ENCODE data around the gene HSD17B8.

HSD17B8 gene

DNA sequence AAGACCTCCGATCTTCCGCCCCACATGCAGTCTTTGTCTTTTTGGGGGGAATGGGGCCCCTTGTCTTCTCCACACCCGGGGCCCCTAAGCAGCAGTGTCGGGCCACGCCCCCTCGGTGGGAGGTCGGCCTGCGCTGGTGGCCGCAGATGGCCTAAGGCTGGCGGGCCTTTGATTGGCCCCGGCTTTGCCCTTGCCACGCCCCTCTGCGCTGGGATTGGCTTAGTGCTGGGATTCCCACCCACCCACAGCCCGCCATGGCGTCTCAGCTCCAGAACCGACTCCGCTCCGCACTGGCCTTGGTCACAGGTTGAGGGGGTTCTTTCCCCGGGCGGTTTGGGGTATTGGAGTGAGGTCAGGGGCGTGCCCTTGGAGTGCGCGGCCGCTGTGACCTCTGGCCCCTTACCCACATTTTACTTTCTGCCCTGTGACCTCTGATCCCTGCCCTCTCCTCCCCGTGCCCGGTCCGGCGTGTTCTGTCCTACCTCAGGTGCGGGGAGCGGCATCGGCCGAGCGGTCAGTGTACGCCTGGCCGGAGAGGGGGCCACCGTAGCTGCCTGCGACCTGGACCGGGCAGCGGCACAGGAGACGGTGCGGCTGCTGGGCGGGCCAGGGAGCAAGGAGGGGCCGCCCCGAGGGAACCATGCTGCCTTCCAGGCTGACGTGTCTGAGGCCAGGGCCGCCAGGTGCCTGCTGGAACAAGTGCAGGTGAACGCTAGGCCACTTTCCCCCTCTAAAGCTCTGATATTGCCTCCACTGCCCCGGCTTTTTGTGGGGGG lies at the start of gene HSD17B8:
TSS of gene HSD17B8 (plus strand) at position 241 of the 776 bp plus-strand sequence. CDS start at position 255, 14 bp downstream.
- peak; percentile 68 to 86 (median 73) for DNase-seq

DNA sequence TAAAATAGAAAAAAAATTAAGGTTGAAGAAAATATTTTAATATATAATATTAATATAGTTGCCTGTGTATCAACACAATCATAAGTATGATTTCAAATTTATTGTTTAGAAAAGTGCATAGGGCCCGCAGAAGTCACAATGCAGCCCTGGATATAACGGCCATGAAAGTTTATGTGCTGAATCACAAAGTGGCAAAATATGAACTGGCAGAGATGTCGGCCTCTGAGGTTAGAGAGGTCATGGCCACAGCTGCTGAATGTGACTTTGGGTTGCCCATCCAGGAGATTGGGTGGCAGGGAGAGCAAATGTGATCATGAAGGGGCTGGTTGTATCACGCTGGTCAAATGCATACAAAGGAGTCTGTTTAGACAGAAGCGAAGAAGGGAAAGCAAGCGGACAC lies 47.9 kb upstream of the HSD17B8 start:
- no peak for DNase-seq

DNA sequence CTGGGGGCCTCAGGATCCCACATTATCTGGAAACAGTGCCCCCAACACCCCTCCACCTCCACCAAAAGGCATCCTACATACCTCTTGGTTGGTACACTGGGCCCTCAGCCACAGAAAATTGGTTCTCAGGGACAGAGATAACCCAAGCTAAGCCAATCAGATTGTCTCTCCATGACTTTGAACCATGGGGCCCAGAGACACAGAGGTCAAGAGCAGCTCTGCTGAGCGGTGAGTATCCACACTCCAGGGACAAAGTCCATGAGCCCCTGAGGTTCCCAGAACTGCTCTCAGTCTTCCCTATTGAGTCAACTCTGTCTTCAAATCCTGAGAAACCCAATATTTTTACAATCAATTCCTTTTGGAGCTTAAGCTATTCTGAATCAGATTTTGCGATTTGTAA lies 47.5 kb upstream of the HSD17B8 start:
- DNase-seq = no peak

DNA sequence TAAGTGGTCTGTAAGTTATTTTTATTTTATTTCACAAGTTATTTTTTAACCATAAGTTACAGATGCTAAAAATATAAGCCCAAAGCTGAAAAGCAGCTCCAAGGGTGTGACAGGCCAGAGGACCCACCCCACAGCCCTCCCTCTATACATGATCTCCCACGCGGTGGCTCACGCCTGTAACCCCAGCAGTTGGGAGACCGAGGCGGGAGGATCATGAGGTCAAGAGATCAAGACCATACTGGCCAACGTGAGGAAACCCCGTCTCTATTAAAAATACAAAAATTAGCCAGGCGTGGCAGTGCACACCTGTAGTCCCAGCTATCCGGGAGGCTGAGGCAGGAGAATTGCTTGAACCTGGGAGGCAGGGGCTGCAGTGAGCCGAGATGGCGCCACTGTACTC lies 44.4 kb upstream of the HSD17B8 start:
- no peak for DNase-seq

DNA sequence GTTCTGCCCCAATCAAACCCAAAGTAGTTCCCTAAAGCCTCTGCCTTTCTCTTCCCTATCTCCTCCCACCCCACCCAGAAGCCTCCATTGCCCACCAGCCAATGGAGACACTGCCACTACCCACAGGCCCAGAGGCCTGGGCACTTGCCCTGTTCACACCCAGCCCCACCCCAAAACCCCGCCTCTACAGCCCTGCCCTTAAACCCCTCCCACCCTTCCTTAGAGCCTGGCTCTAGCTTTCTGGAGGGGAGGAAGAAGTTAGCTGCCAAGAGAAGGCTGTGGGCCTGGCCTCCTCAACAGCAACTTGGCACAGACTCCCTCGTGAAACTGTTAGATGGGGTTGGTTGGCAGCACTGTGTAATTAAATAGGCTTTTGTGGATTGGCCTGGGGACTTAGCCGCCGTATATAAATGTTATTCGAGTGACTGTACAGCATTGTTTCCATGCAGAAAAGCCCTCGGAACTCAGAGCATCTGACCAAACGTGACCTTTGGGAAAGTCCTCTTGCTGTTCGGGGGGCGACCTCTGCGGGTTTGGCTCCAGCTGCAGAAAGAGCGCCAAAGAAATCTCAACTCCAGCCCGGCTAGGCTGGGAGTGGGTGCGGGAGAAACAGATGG lies 43.6 kb upstream of the HSD17B8 start:
- no peak for DNase-seq

DNA sequence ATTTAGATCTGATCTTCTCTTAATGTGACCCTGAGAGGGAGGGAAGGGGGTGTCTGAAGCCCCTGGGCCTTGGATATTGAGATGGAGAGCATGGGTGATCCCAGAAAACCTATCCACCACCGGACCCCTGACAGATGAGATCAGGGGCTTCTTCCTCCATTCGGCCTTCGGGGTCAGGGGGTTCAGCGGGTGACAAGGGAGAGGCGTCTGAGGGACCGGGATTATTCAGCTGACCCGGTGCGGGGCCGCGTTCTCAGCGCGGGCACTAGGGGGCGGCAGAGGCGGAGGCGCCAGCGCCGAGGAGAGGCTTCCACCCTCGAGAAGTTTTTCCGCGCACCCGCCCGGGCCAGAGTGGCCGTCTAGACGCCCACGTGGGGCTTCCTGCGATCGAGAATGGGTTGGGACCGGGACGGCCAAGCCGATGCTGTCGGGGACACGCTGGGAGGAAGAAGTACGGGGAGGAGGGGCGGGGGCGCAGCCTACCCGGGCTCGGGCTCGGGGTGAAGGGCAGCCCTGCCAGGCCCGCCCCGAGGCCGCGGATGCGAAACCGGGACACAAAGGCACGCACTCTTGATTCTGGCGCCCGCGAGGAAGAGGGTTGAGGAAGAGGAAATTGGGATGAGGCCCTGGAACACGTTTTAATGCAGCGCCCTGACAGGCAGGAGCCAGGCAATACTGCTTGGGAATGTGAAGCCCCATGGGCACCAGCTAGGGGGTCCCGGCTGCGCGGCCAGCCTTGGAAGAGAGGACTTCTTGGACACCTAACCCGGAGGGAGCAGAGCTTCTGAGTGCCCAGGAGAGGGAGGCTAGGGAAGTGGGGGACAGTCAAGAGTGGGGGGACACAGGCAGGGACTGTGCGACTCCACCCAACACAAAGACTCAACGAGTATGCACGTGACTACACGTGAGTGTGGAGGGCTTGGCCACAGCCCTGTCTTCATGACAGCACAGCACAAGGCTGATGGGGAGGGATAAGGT lies 42.8 kb upstream of the HSD17B8 start:
- peak; percentile 62 to 79 (median 72) for DNase-seq

DNA sequence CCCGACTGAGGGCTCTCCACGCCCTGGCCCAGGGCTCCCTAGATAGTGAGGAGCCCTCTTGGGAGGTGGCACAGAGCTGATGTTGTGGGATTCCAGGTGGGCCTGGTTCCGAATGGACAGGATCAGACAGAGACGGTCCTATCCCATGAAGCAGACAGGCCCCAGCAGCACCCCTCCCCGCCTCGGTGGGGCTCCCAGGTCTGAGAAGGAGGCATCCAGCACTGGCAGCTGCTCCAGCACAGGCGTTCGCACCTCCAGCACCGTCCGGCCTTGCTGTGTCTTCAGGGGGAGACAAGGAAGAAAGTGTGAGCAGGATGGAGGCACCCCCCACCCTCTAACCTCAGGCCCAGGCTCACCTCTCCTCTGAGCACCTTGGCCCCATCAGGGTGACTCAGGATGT lies 40.9 kb upstream of the HSD17B8 start:
- DNase-seq = no peak

DNA sequence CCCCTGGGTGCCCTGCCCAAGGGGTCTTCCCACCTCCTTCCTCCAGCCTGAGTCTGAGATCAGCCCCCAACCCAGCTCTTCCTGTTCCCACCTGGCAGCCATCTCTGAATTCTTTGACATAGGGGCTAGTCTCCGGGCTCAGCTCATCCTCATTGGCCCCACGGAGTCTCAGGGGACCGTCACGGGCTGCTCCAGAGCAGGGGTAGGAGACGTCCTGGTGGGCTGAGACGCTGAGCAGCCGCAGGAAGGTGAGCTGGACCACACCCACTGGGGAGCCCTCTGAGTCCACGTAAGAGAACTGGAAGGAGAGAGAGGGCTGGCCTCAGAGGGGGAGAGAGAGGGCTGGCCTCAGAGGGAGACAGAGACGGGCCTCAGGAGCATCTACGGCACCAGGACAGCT lies 40.3 kb upstream of the HSD17B8 start:
- DNase-seq = no peak

DNA sequence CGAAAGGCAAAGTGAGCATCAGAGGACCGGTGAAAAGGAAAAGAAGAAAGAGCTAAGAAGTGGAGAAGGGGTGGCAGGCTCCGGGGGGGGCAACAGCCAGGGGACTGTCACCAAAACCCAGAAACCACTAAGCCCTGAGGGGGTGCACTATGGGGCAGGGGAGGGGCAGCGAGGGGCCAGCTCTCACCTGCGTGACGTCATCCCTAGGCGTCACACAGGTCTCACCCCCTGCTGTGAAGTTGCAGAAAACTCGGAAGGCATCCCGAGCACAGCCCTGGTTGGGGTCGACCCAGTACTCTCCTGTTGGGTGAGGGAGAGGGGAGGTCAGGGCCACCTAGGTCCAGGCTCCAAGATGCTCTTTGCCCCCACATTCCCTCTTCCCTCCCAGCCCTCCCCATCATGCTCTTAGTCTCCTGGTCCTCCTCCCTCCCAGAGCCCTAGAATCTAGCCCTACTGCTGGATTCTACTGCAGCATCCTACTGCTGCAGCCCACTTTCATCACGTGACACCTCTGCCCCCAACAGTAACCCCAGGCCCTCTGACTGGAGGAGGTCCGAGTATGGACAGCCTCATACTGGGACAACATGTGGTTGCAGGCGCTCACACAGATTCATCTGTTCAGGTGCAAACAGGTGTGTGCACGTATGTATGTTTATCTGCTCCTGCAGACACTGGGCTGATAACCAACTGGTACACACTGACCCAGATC lies 39.6 kb upstream of the HSD17B8 start:
- DNase-seq = no peak

DNA sequence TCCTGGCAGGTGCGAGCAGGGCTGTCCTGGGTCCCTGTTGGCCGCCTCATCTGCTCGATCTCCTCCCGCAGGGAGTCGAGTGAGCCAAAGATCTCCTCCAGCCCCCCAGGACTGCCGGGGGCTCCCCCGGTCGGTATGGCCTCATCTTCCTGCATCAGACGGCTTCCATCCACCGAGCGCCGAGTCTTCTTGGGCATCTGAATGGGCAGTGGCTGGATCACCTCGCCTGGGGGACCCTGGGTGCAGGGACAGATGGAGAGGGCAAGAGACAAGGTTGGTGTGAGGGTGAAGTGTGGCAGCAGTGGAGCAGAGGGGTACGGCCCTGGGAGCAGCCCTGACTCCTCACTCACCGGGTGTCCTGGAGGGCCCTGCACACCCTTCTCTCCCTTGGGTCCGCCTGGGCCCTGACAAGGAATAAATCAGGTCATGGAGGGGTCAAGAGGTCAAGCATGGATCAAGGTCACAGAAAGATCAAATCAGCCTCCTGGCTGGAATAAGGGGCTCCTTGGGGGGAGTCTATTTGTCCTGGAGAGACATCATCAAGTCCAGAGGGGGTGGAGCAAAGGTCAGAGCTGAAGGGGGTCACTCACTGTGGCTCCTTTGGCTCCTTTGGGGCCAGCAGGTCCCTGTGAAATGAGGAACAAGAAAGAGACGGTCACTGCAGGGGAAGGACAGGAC lies 38.7 kb upstream of the HSD17B8 start:
- DNase-seq = no peak

DNA sequence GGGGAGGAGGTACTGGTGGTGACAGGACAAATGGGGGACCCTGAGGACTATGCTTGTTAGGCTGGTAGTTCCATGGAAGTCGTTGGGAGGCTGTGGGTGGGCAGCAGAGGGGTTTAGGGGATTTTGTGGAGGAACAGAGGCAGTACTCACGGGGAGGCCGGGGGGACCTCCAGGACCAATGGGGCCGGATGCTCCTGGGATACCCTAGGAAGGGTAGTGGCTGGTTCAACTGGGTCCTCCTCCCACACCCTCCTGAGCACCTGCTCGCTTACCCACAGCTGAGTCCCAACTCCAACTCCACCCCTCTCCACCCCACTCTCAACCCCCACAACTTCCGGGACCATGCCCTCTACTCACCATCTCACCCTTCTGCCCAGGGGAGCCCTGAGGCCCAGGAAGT lies 38.1 kb upstream of the HSD17B8 start:
- DNase-seq = no peak

DNA sequence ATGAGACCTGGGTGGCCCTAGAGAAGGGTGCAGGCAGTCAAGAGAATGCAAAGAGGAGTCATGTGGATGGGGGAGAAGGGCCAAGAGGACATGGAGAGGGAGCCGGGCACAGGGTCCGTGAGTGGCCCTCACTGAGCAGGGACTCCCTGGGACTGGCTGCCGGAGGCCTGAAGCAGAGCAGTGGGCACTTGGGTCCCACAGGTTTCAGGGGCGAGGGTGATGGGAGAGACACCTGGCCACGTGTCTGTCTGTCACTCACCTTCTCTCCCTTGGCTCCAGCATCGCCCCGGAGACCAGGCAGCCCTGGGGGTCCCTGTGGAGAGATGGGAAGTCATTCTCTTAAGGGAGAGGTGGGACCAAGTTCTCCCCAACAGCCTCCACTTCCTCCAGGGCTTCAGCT lies 37.6 kb upstream of the HSD17B8 start:
- DNase-seq = no peak

DNA sequence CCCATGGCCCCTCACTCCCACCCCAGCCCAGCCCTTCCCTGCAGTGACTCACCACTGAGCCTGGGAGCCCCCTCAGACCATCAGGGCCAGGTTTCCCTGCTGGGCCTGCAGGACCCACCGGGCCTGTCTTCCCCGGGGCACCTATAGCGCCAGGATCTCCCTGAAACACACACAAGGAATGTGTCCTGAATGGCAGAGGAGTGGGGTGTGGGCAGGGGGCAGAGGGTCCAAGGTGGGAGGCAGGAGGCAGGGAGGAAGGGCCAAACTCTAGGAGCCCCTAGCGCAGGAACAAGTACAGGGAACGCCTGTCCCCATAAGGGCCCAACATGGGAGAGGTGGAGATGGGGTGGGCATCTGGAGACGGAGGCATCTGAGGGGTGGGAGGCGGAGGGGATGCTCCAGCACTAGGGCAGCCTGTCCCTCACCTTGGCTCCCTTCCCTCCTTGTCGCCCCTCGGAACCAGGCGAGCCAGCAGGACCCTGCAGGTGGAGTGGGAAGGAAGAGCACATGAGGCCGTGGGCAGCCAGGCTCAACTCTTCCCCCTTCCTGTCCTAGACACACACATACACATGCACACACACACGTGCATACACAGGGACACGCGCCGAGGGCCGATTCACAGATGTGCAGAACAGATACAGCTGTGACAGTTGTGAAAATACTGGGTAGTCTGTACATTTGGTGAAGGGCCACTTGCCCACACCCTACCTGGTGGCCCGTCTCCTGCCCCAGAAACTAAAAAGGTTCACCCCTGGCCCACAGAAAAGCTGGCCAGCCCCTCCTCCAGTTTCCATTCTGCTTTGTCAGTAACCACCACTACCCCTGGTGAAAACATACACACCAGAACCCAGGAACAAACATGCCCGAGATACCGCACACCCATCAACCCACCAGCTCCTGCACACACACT lies 36.8 kb upstream of the HSD17B8 start:
- DNase-seq = no peak

DNA sequence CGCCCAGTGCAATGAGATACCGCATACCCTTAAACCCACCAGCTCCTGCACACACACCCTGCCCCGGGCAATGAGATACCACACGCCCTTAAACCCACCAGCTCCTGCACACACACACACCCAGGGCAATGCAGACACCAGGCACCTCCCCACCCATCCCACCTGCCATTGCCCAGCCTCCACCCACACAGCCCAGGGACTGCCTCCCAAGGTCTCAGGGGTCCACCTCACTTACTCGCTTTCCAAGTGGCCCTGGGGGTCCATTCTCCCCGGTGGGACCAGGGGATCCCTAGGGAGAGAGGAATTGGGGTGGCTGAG lies 36.2 kb upstream of the HSD17B8 start:
- DNase-seq = no peak

DNA sequence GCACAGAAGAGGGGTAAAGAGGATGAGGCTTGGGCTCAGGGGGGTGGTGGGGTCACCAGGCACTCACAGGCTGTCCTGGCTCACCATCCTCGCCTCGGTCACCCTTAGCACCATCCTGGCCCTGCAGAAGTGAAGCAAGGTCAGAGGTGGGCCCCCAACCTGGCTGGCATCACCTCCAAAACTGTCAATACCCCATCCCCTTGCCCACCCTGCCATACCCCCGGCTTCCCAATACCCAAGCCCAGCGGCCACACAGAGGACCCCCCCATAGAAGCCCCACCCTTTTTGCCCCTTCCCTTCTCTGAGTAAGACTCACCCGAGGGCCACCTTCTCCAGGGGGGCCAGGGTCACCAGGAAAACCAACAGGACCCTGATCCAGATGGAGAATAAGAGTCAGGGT lies 35.8 kb upstream of the HSD17B8 start:
- no peak for DNase-seq

DNA sequence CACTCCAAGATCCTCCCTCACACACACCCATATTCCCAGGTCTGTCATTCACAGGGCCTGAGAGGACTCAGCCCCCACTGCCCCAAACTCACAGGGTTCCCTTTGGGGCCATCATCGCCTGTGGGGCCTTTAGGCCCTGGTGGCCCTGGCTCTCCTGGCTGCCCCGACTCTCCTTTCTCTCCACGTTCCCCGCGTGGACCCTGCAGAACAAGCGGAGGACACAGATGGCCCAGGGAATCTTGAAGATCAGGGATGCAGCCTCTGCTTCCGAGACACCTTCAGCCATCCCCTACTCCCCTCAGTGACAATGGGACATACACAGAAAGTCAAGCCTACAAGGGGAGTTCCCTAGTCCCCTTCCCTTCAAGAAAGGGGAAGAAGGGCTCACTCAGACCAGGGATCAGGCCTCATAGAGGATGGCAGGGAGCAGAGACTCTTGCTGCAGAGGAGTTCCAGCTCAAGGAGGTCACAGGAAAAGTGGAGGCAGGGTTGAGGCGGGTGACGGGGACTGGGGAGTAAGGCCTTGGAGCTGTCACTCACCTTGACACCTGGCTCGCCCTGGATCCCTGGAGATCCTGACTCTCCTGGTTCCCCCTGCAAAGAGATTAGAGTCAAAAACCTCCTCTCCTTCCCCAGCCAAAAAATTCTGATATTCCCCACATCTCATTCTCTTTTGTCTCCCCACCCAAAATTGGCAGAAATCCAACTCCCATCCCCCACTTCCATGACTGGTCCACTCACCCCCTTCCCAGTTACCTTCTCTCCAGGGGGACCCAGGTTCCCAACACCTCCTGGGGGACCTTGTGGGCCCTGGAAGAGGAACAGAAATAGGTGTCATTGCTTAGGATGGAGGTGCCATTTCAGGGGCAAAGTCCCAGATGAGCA lies 34.9 kb upstream of the HSD17B8 start:
- DNase-seq = no peak

DNA sequence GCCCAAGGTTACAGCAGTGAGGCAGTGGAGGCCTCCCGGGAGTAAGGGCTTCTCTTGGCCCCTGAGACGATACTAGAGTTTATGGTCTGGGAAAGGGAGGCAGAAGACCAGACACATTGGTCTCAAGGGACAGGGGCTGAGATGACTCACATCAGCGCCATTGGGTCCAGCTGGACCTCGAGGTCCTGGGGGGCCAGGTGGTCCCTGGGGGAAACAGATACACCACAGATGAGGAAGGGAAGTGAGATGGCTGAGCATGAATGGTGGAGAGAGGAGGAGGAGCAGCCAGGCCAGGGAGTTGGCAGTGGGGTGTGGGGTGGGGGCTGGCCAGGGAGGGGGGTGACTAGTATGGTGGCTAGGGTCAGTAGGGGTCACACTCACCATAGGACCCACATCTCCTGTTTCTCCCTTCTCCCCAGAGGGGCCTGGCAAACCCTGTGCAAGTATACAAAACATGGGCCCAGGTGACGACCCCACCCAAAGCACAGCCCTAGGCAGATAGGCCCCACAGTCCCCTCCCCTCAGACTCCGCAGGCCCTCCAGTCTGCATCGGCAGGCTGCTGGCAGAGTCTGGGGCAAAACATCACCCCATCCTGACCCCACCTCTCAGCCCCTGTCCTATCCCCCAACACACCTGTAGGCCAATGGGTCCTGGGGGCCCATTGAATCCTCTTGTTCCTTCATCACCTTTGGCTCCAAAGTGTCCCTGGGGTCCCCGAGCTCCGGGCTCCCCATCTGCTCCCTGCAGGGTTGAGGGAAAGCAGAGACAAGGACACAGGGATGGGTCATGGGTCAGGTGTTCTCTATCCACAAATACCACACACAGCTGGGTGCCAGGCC lies 34.1 kb upstream of the HSD17B8 start:
- no peak for DNase-seq

DNA sequence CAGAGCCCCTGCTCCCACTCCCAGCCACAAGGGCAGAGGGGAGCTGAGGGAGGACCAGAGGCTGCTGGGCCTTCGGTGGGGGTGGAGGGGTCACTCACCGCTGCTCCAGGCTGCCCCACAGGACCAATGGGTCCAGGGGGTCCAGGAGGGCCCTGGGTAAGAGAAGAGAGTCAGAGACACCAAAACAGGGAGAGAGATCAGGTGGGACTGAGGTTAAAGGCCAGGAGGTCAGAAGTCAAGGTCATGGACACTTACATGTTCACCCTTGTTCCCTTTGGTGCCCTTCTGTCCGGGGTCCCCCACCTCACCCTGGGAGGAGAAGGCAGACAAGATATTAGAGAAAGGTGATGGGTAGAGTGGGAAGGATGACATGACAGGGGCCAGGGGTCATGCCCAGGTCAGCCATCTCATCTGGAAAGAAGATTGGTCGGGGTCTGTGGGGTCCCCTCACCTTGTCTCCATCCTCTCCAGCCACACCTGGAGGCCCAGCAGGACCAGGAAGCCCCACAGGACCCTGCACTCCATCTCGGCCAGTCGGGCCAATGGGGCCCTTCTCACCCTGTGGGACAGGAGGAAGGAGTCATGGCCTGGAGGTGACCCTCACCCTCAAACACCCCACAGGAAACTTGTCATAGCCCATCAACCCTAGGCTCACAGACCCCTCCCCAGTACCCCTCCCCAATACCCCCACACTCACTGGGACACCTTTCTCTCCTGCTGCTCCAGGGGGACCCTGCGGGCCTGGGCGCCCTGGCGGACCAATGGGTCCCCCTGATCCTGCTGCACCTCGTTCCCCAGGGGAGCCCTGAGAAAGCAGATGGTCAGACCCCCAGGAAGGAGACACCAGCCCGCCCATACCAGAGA lies 33.2 kb upstream of the HSD17B8 start:
- no peak for DNase-seq
